Subcutaneous abdominal adipose tissue (tissue), 5 donors: ENCODE results near the gene ELL.

ENCODE experiments used
- H3K27ac ChIP-seq: one replicate; pipeline ENCODE4 v1.7.0; 2013; ENCODE audit warnings: low read depth, mild to moderate bottlenecking, inconsistent platforms, low read length, moderate library complexity
- H3K27me3 ChIP-seq, 5 donors: one replicate each; pipeline ENCODE4 v1.7.0; 2013; ENCODE audit warnings: low read length in 5 of 5, inconsistent platforms in 1 of 5; ENCODE audit not compliant: control insufficient read depth in 5 of 5, insufficient read depth in 4 of 5
- H3K36me3 ChIP-seq, 5 donors: one replicate each; pipeline ENCODE4 v1.7.0; 2013; ENCODE audit warnings: low read length in 5 of 5; ENCODE audit not compliant: control insufficient read depth in 5 of 5, insufficient read depth in 5 of 5
- H3K4me1 ChIP-seq, 5 donors: one replicate each; pipeline ENCODE4 v1.7.0; 2013; ENCODE audit warnings: low read length in 5 of 5, mild to moderate bottlenecking in 3 of 5, moderate library complexity in 1 of 5; ENCODE audit not compliant: control insufficient read depth in 5 of 5, insufficient read depth in 5 of 5
- H3K4me3 ChIP-seq, 5 donors: one replicate each; pipeline ENCODE4 v1.7.0; 2013; ENCODE audit warnings: low read length in 5 of 5, low read depth in 1 of 5
- H3K9ac ChIP-seq, 5 donors: one replicate each; pipeline ENCODE4 v1.7.0; 2013; ENCODE audit warnings: low read length in 5 of 5, mild to moderate bottlenecking in 4 of 5, moderate library complexity in 3 of 5
- H3K9me3 ChIP-seq, 5 donors: one replicate each; pipeline ENCODE4 v1.7.0; 2013; ENCODE audit warnings: low read length in 5 of 5; ENCODE audit not compliant: control insufficient read depth in 5 of 5
- donor health status: healthy.
- donor health status: healthy.
- donor health status: healthy.
- donor health status: healthy.
- donor health status: healthy.

The ELL gene

GRCh38 chr19:18431351-18432197 is 90.3 kb downstream of the ELL start:
- peaks cover 0 to 30% (median 11%) of the 10 kb centered on the region in 5 donors for H3K4me1 ChIP-seq
- no peak overlapping the region for H3K27ac ChIP-seq
- H3K27me3 ChIP-seq = peaks cover 0 to 4% (median 0%) of the 10 kb centered on the region in 5 donors
- peaks cover 0 to 29% (median 13%) of the 10 kb centered on the region in 5 donors for H3K36me3 ChIP-seq
- H3K4me3 ChIP-seq = no peak overlapping the region
- no peak overlapping the region for H3K9ac ChIP-seq
- H3K9me3 ChIP-seq = no peaks in the 10 kb centered on the region

- Histone ChIP-seq H3K4me3 (no peak overlapping the region), H3K9ac (no peak overlapping the region), H3K27me3 (peaks cover 0 to 4% (median 0%) of the 10 kb centered on the region in 5 donors), H3K9me3 (no peaks in the 10 kb centered on the region), H3K27ac (no peak overlapping the region), H3K36me3 (peaks cover 0 to 29% (median 9%) of the 10 kb centered on the region in 5 donors), H3K4me1 (peaks cover 0 to 34% (median 14%) of the 10 kb centered on the region in 5 donors)
These were observed 91.3 kb downstream of the ELL start for GRCh38 chr19:18430417-18431144.

- no peak overlapping the region for H3K4me3 ChIP-seq
- no peak overlapping the region for H3K9ac ChIP-seq
- H3K27ac ChIP-seq = no peak overlapping the region
- peaks cover 0 to 39% (median 19%) of the 10 kb centered on the region in 5 donors for H3K4me1 ChIP-seq
- peaks cover 0 to 23% (median 9%) of the 10 kb centered on the region in 5 donors for H3K36me3 ChIP-seq
- no peaks in the 10 kb centered on the region for H3K9me3 ChIP-seq
- peaks cover 0 to 4% (median 0%) of the 10 kb centered on the region in 5 donors for H3K27me3 ChIP-seq
These were observed 92.0 kb downstream of the ELL start for GRCh38 chr19:18429717-18430416.

- Histone ChIP-seq H3K4me3 (no peak overlapping the region), H3K36me3 (peaks cover 0 to 18% (median 9%) of the 10 kb centered on the region in 5 donors), H3K4me1 (peaks cover 0 to 39% (median 19%) of the 10 kb centered on the region in 5 donors), H3K27me3 (peaks cover 0 to 4% (median 0%) of the 10 kb centered on the region in 5 donors), H3K9me3 (no peaks in the 10 kb centered on the region), H3K27ac (no peak overlapping the region), H3K9ac (no peak overlapping the region)
These were observed 92.8 kb downstream of the ELL start for GRCh38 chr19:18428787-18429674.

GRCh38 chr19:18428173-18428786 is 93.6 kb downstream of the ELL start:
- Histone ChIP-seq H3K9me3 (no peaks in the 10 kb centered on the region), H3K4me1 (peaks cover 0 to 42% (median 23%) of the 10 kb centered on the region in 5 donors), H3K36me3 (peaks cover 0 to 18% (median 9%) of the 10 kb centered on the region in 5 donors), H3K27ac (no peak overlapping the region), H3K4me3 (no peak overlapping the region), H3K27me3 (peaks cover 0 to 4% (median 0%) of the 10 kb centered on the region in 5 donors), H3K9ac (no peak overlapping the region)

GRCh38 chr19:18427743-18428113 is 94.1 kb downstream of the ELL start:
- peaks cover 0 to 42% (median 18%) of the 10 kb centered on the region in 5 donors for H3K4me1 ChIP-seq
- no peaks in the 10 kb centered on the region for H3K9me3 ChIP-seq
- no peak overlapping the region for H3K4me3 ChIP-seq
- H3K9ac ChIP-seq = no peak overlapping the region
- H3K27me3 ChIP-seq = no peaks in the 10 kb centered on the region
- H3K36me3 ChIP-seq = peaks cover 0 to 18% (median 9%) of the 10 kb centered on the region in 5 donors
- no peak overlapping the region for H3K27ac ChIP-seq

- H3K27me3 ChIP-seq = no peaks in the 10 kb centered on the region
- no peak overlapping the region for H3K27ac ChIP-seq
- no peak overlapping the region for H3K4me3 ChIP-seq
- no peaks in the 10 kb centered on the region for H3K9me3 ChIP-seq
- H3K4me1 ChIP-seq = peaks cover 0 to 46% (median 23%) of the 10 kb centered on the region in 5 donors
- H3K9ac ChIP-seq = no peak overlapping the region
- H3K36me3 ChIP-seq = peaks cover 0 to 18% (median 9%) of the 10 kb centered on the region in 5 donors
These were observed 94.7 kb downstream of the ELL start for GRCh38 chr19:18427080-18427742.

- H3K4me1 ChIP-seq = peaks cover 0 to 51% (median 27%) of the 10 kb centered on the region in 5 donors
- H3K9me3 ChIP-seq = no peaks in the 10 kb centered on the region
- H3K4me3 ChIP-seq = no peak overlapping the region
- H3K27ac ChIP-seq = peak overlapping the region; percentile 24
- H3K9ac ChIP-seq = no peak overlapping the region
- peaks cover 0 to 18% (median 6%) of the 10 kb centered on the region in 5 donors for H3K36me3 ChIP-seq
- no peaks in the 10 kb centered on the region for H3K27me3 ChIP-seq
These were observed 95.5 kb downstream of the ELL start for GRCh38 chr19:18426416-18426767.
